Neutrophil (primary cell): ENCODE results near the gene UTP3.
"Not testable (repeated sequence)": the region's sequence is repeated elsewhere in the genome, so short reads cannot be mapped to it uniquely, and the experiment has no call there.

Source experiments
- H3K27ac ChIP-seq: fragments of 200-600 bp; sonication (generic); 2 replicates; pipeline ENCODE4 v1.5.1; 2016; ENCODE audit warnings: mild to moderate bottlenecking, moderate library complexity
- H3K27me3 ChIP-seq: fragments of 200-600 bp; sonication (generic); 2 replicates; pipeline ENCODE4 v1.6.0; 2016; ENCODE audit warnings: mild to moderate bottlenecking
- H3K36me3 ChIP-seq: fragments of 200-600 bp; sonication (generic); 2 replicates; pipeline ENCODE4 v1.5.1; 2017
- H3K4me1 ChIP-seq, 2 experiments: fragments of 200-600 bp in 1 of 2; sonication (generic) in 1 of 2; 1 replicate in 1 of 2; 2 replicates in 1 of 2; pipeline versions ENCODE4 v1.5.1 to v1.6.1; 2013 to 2016; ENCODE audit warnings: low read depth in 1 of 2, low read length in 1 of 2, mild to moderate bottlenecking in 1 of 2, moderate library complexity in 1 of 2; ENCODE audit not compliant: control insufficient read depth in 1 of 2, insufficient read depth in 1 of 2
- H3K4me3 ChIP-seq, 2 experiments: fragments of 200-600 bp in 1 of 2; sonication (generic) in 1 of 2; 1 replicate in 1 of 2; 2 replicates in 1 of 2; pipeline ENCODE4 v1.5.1; 2013 to 2016; ENCODE audit warnings: low read depth in 1 of 2, low read length in 1 of 2, mild to moderate bottlenecking in 1 of 2, moderate library complexity in 1 of 2
- H3K9me3 ChIP-seq: fragments of 200-600 bp; sonication (generic); 2 replicates; pipeline ENCODE4 v1.5.1; 2016
- CTCF ChIP-seq: fragments of 200-600 bp; sonication (generic); IDR thresholded peaks from 2 replicates; pipeline ENCODE4 v1.5.1; 2016; ENCODE audit warnings: antibody characterized with exemption

The UTP3 gene

GRCh38 chr4:70728091-70728490, 39.8 kb downstream of the UTP3 start:
- Histone ChIP-seq H3K4me3 (no peak overlapping the region), H3K27ac (no peak overlapping the region), H3K27me3 (no peaks in the 10 kb centered on the region), H3K36me3 (no peaks in the 10 kb centered on the region), H3K4me1 (no peaks in the 10 kb centered on the region), H3K9me3 (no peaks in the 10 kb centered on the region)
- no peak for TF ChIP-seq CTCF

GRCh38 chr4:70732878-70733277, 44.5 kb downstream of the UTP3 start:
- not testable (repeated sequence) for H3K4me3 ChIP-seq, H3K27me3 ChIP-seq, H3K36me3 ChIP-seq, H3K9me3 ChIP-seq, H3K27ac ChIP-seq
- peaks cover 12 to 14% of the 10 kb centered on the region in 2 experiments for H3K4me1 ChIP-seq

- H3K36me3 ChIP-seq = no peaks in the 10 kb centered on the region
- peak overlapping the region; percentile 30 to 46 for H3K4me3 ChIP-seq
- H3K9me3 ChIP-seq = no peaks in the 10 kb centered on the region
- peaks cover 12 to 14% of the 10 kb centered on the region in 2 experiments for H3K4me1 ChIP-seq
- no peaks in the 10 kb centered on the region for H3K27me3 ChIP-seq
- no peak for TF ChIP-seq CTCF
- H3K27ac ChIP-seq = peak overlapping the region; percentile 69
These were observed 46.0 kb downstream of the UTP3 start for GRCh38 chr4:70734168-70734954.

- Histone ChIP-seq H3K36me3 (no peaks in the 10 kb centered on the region), H3K27me3 (no peaks in the 10 kb centered on the region), H3K4me1 (peaks cover 12 to 14% of the 10 kb centered on the region in 2 experiments), H3K27ac (peak overlapping the region; percentile 69), H3K9me3 (no peaks in the 10 kb centered on the region), H3K4me3 (peak overlapping the region; percentile 30 to 46)
- TF ChIP-seq CTCF = no peak
These were observed 46.6 kb downstream of the UTP3 start for GRCh38 chr4:70734971-70735370.

GRCh38 chr4:70735915-70736314, 47.6 kb downstream of the UTP3 start:
- H3K4me1 ChIP-seq = peaks cover 12 to 14% of the 10 kb centered on the region in 2 experiments
- not testable (repeated sequence) for H3K27ac ChIP-seq, H3K27me3 ChIP-seq, H3K36me3 ChIP-seq, H3K9me3 ChIP-seq, H3K4me3 ChIP-seq

GRCh38 chr4:70737006-70737405, 48.7 kb downstream of the UTP3 start:
- Histone ChIP-seq H3K4me1 (peaks cover 12 to 14% of the 10 kb centered on the region in 2 experiments), H3K9me3 (no peaks in the 10 kb centered on the region), H3K36me3 (no peaks in the 10 kb centered on the region), H3K27ac (no peak overlapping the region), H3K4me3 (no peak overlapping the region), H3K27me3 (no peaks in the 10 kb centered on the region)
- TF ChIP-seq CTCF = no peak
